ENCODE measurements around the gene ZNF367. TPM values are rescaled to one million over a fixed set of nuclear protein-coding genes. Genes with fewer than 3 reads are reported as not detected.

The ZNF367 gene
- polyA plus RNA-seq, 1 of the 3 experiments (the other 2 are of a cell fraction): 1.5 TPM

DNA sequence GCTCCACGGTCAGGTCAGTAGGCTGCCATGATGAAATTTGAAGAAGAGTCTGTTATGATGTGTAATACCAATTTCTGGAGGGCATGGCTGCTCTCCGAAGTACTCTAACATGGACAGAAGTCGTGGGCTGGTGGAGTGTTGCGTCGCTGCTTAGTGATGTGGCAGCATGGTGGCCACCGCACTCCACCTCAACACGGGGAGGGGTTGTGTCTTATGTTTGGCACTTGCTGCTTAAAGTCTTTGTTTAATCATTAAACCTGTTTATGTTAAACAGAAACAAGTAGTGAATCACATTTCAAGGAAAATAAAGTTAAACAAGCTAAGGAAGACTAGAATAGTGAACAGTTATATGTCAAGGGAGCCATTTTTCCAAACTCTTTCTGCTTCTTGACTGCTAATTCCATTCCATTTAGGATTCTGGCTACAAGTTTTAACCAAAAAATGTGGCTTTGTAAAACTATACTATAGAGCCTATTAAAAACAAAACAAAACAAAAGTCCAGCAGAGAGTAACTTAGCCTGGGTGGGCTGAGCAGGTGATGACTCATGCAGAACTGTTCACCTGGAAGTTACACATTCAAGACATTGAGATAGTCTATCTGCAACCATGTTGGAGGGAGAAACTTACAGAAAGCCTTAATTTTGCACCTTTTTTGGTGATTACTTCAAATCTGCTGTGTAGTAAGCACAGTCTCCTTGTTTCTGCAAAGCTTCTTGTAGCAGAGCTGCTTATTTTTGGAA is 41.3 kb upstream of the ZNF367 start:
- H4K20me1 ChIP-seq (ENCODE audit: insufficient read depth): peaks cover 6% of the 10 kb centered on the region; the same call in 1 of the 2 replicates
- ChIA-PET CTCF (interaction anchor here (0.8 to 0.9 kb wide), 2 partner anchors 10 to 87 kb away, joined by 3 read pairs; partner anchors contain the start of gene HABP4), POLR2A (no interaction called here)
- WGBS (ENCODE audit: low lambda C conversion rate): 98% methylated on average over 7 of the region's 7 CpGs
- no peak for DNase-seq
- no peak overlapping the region for H2AFZ ChIP-seq (ENCODE audit: low read depth)
- peaks cover 66% of the 10 kb centered on the region for H3K79me2 ChIP-seq (ENCODE audit: insufficient read depth)
- no peaks in the 10 kb centered on the region for H3K9me2 ChIP-seq
- peaks cover 3 to 11% of the 10 kb centered on the region in 2 experiments for H3K36me3 ChIP-seq (replicated peaks in 1 of 2; ENCODE audit: control insufficient read depth in 1 of 2, insufficient read depth in 2 of 2, low read length in 1 of 2)
- TF ChIP-seq TCF12 (IDR thresholded peaks at IDR 0.05) (no peak), TEAD4 (IDR thresholded peaks at IDR 0.05; ENCODE audit: borderline replicate concordance, insufficient read depth) (no peak), MXI1 (IDR thresholded peaks at IDR 0.05; ENCODE audit: low read depth, low read length) (no peak), RCOR1 (IDR thresholded peaks at IDR 0.05; ENCODE audit: low read length) (no peak), MEF2A (IDR thresholded peaks at IDR 0.05; ENCODE audit: borderline replicate concordance, low read depth) (no peak), POLR2AphosphoS5 (IDR thresholded peaks at IDR 0.05; ENCODE audit: low read depth, low read length) (no peak), RAD21 (IDR thresholded peaks at IDR 0.05; ENCODE audit: low read length) (no peak), FOSL2 (IDR thresholded peaks at IDR 0.05; ENCODE audit: borderline replicate concordance, low read depth) (no peak), JUND (IDR thresholded peaks at IDR 0.05) (no peak), RFX5 (IDR thresholded peaks at IDR 0.05; ENCODE audit: low read length) (no peak), MAX (IDR thresholded peaks at IDR 0.05; ENCODE audit: low read depth) (no peak), FOXM1 (IDR thresholded peaks at IDR 0.05; ENCODE audit: low read depth) (no peak), REST (IDR thresholded peaks at IDR 0.05; ENCODE audit: low read depth, low read length) (no peak), USF2 (IDR thresholded peaks at IDR 0.05; ENCODE audit: borderline replicate concordance, low read depth, low read length) (no peak), GATA2 (CRISPR knock-in tag; IDR thresholded peaks at IDR 0.05) (no peak), RXRA (IDR thresholded peaks at IDR 0.05; ENCODE audit: borderline replicate concordance, low read depth) (no peak), FOXJ3 (CRISPR knock-in tag; IDR thresholded peaks at IDR 0.05) (no peak), ZBTB33 (IDR thresholded peaks at IDR 0.05; ENCODE audit: borderline replicate concordance, low read depth) (no peak), CTCF (IDR thresholded peaks at IDR 0.05) (no peak), SMC3 (IDR thresholded peaks at IDR 0.05; ENCODE audit: low read depth, low read length) (no peak)
- no peaks in the 10 kb centered on the region for H3K9me3 ChIP-seq
- peak overlapping the region; percentile 54 to 65; a peak in 2 of 4 replicates for H3K27ac ChIP-seq (ENCODE audit: low read depth in 2 of 2, low read length in 1 of 2)
- H3K4me3 ChIP-seq (ENCODE audit: low read depth in 2 of 2, low read length in 1 of 2): no peak overlapping the region
- H3K4me1 ChIP-seq (ENCODE audit: control insufficient read depth in 1 of 2, insufficient read depth in 2 of 2, low read depth in 1 of 2, low read length in 1 of 2): peaks cover 0 to 17% of the 10 kb centered on the region in 2 experiments; a peak in 3 of 4 replicates
- peaks cover 16% of the 10 kb centered on the region for H3F3A ChIP-seq (replicated peaks; ENCODE audit: insufficient read depth)
- H3K27me3 ChIP-seq (ENCODE audit: insufficient read depth): no peaks in the 10 kb centered on the region
- no peak overlapping the region for H3K9ac ChIP-seq
- H3K4me2 ChIP-seq: 0 out of 2 replicates have a peak overlapping the region, but pooled peaks have one; percentile 13
